HG03520 (cell line): ENCODE measurements around the gene CDK6.
A peak's percentile ranks its signal among the peaks of the same experiment; 100 is the strongest.

Source experiments
- ATAC-seq: cut with Tn5 transposase; IDR thresholded peaks from one replicate; pipeline ENCODE4 v1.9.1; 2021; ENCODE audit warnings: mild to moderate bottlenecking, moderate library complexity; ENCODE audit not compliant: unreplicated experiment

Gene CDK6

DNA sequence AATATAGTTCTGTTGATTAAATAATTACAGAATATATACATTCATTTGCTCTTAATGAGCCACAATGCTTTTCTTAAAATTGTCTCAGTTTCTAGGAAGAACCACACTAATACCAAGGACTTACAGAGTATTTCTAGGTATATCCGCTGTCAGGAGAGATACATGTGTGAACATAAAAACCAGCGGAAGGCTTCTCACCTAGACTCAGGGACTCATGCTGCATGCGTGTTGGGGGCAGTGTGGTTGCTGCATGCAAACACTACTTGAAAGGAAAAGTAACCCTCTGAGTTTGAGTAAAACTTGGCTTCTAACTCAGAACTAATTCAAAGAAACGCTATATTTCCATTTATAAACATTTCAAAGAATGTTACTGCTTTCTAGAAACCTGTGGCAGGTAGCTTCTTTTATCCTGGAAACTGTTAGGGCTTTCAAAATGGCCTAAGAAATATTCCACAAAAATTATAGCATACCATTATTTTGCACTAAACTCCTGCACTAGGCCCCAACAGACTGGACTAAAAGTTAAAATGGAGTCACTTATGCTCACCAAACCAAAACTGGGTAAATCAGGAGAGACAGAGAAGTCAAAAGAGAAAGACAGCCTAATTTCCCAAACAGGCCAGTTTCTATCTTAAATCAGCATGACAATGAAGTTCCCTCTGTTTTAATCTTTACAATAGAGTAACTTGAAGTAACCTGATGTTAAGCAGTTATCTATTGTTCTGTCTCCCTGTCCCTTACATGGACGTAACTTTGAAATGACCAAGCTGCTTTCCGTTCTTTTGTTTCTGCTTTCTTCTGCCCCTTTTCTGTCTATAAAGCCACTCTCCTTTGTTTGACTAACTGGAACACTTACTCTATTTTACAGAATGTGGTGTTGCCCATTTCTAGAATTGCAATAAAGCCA is 151.0 kb downstream of the CDK6 start:
- no peak for ATAC-seq

GRCh38 chr7:92684274-92684673 is 152.1 kb downstream of the CDK6 start:
- no peak for ATAC-seq

- ATAC-seq = no peak
Observed at GRCh38 chr7:92682903-92683539, 153.4 kb downstream of the CDK6 start.

DNA sequence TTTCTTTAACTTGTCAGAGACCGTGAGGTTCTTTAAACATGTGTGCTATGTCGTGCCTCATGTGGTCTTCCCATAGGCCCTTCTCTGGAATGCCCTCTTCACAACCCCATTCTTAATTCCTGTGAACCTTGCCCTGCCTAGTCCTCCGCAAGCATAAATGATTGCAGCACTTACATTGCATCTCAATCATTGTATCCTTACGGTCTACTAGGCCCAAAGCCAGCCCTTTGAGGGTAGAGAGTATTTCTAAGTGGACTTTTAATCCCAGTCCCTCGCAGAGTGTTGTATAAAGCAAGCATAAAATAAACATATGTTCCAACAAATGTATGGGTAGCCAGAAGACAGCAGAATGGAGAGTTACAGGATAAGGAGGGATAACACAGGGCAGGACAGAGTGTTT is 154.0 kb downstream of the CDK6 start:
- ATAC-seq = no peak

GRCh38 chr7:92681633-92682032 is 154.7 kb downstream of the CDK6 start:
- no peak for ATAC-seq

- ATAC-seq = no peak
Observed at GRCh38 chr7:92680442-92680841, 155.9 kb downstream of the CDK6 start.

GRCh38 chr7:92678291-92678920 is 158.0 kb downstream of the CDK6 start:
- ATAC-seq = no peak

- peak; percentile 57 for ATAC-seq
Observed at GRCh38 chr7:92674379-92674778, 162.0 kb downstream of the CDK6 start.

- no peak for ATAC-seq
Observed at GRCh38 chr7:92671505-92672169, 164.7 kb downstream of the CDK6 start.

GRCh38 chr7:92670204-92670851 is 166.0 kb downstream of the CDK6 start:
- no peak for ATAC-seq

GRCh38 chr7:92669616-92670165 is 166.7 kb downstream of the CDK6 start:
- ATAC-seq = no peak

- no peak for ATAC-seq
Observed at GRCh38 chr7:92668564-92668963, 167.8 kb downstream of the CDK6 start.

- ATAC-seq = no peak
Observed at GRCh38 chr7:92667816-92668535, 168.4 kb downstream of the CDK6 start.

DNA sequence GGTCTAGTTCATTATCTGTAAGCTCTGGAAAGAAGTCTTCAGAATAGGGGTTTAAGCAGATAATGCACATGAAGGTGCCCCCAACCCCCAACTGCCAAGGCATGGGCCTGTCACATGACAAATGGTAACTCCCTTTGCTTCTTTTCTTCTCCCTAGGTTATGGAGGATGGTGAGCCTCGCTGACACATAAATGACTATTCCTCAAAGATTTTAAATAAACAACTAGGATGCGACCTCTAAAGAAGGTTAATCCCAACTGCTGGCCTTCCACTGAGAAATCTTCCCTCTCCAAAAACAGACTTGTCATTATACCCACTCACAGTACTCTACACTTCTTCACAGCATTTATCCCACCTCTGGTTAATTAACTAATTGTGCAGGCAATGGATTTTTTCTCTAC is 170.4 kb downstream of the CDK6 start:
- ATAC-seq = no peak

- ATAC-seq = no peak
Observed at GRCh38 chr7:92661651-92662050, 174.7 kb downstream of the CDK6 start.

- ATAC-seq = no peak
Observed at GRCh38 chr7:92658671-92659070, 177.7 kb downstream of the CDK6 start.

- no peak for ATAC-seq
Observed at GRCh38 chr7:92657391-92657790, 179.0 kb downstream of the CDK6 start.

DNA sequence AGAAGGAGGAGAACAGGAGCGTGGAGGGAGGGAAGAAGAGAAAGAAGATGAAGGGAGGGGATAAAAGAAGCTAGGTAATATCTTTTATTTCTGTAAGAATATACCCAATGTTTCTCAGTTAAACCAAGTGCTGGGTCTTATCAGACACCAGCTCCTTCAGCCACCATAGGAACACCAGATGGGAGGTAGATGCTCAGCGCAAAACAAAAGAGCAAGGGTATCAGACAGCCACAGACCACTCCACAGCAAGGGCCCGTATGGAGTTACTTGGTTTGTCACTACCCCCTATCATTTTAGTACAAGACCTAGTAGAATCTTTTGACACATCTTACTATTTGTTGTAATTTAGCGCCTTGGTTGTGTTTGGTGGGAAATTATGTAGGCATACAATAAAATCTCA is 180.3 kb downstream of the CDK6 start:
- ATAC-seq = no peak

DNA sequence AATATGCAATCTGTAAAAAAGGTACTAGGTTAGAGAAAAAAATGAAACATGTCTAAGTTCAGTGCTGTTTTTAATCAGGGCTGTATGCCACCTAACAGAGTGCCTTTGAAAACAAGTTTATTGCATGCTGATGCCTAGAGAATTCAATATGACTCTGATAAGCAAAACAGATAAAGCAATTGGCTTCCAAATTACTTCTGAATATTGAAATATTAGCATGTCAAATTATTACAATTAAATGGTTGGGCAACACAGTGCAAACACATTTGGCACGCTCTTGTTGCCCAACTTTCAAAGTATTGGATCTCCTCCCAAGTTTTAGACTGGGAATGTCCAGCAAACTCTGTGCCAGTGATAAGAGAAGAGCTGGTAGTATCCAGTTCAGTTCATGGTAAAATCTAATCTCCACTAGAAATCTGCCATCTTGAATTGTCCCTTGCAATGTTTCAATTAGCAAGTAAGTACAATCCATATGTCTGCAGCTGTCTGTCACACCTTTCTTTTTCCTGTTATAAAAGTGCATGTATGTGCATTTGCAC is 181.0 kb downstream of the CDK6 start:
- ATAC-seq = no peak

- no peak for ATAC-seq
Observed at GRCh38 chr7:92653136-92653535, 183.2 kb downstream of the CDK6 start.
